GM23338 (cell line): ENCODE measurements around the gene ABCG8.

Source experiments
- CREB1 ChIP-seq: fragments of 250-450 bp; sonication (Bioruptor Pico); IDR thresholded peaks from 2 replicates; pipeline ENCODE4 v1.5.0; 2020; ENCODE audit warnings: low read depth, mild to moderate bottlenecking, moderate library complexity
- CTCF ChIP-seq, 2 experiments: fragments of 200-600 bp in 1 of 2; sonication (generic) in 1 of 2; conservative IDR thresholded peaks; 2 replicates each; pipeline versions ENCODE4 v1.5.1 to v1.6.1; 2016 to 2017; ENCODE audit warnings: antibody characterized with exemption in 2 of 2, low read depth in 2 of 2, mild to moderate bottlenecking in 2 of 2, moderate library complexity in 1 of 2
- ETS1 ChIP-seq: IDR thresholded peaks from 2 replicates; pipeline ENCODE4 v1.6.1; 2016; ENCODE audit warnings: antibody characterized with exemption
- EZH2 ChIP-seq: fragments of 200-600 bp; sonication (generic); IDR thresholded peaks from one replicate; pipeline ENCODE4 v1.8.0; 2017; ENCODE audit warnings: antibody characterized with exemption, mild to moderate bottlenecking, low read depth; ENCODE audit not compliant: unreplicated experiment
- EZH2phosphoT487 ChIP-seq: fragments of 200-600 bp; sonication (generic); IDR thresholded peaks from one replicate; pipeline ENCODE4 v1.8.1; 2018; ENCODE audit warnings: antibody characterized with exemption; ENCODE audit not compliant: unreplicated experiment
- JUNB ChIP-seq: IDR thresholded peaks from one replicate; pipeline ENCODE4 v1.6.1; 2016; ENCODE audit warnings: antibody characterized with exemption; ENCODE audit not compliant: unreplicated experiment
- NANOG ChIP-seq: IDR thresholded peaks from 2 replicates; pipeline ENCODE4 v1.6.1; 2016; ENCODE audit warnings: antibody characterized with exemption, borderline replicate concordance
- POLR2AphosphoS5 ChIP-seq: IDR thresholded peaks from 2 replicates; pipeline ENCODE4 v1.6.1; 2016; ENCODE audit warnings: antibody characterized with exemption, low read depth
- REST ChIP-seq: IDR thresholded peaks from one replicate; pipeline ENCODE4 v1.6.1; 2018; ENCODE audit warnings: antibody characterized with exemption; ENCODE audit not compliant: unreplicated experiment
- ZNF114 ChIP-seq: fragments of 250-450 bp; sonication (Bioruptor Pico); IDR thresholded peaks from 2 replicates; pipeline ENCODE4 v1.5.0; 2020; ENCODE audit warnings: mild to moderate bottlenecking, moderate library complexity
- ZNF331 ChIP-seq: fragments of 250-450 bp; sonication (Bioruptor Pico); IDR thresholded peaks from 2 replicates; pipeline ENCODE4 v1.5.0; 2020; ENCODE audit warnings: low read depth, mild to moderate bottlenecking, moderate library complexity

GRCh38 chr2:43839776-43840564, 1.2 kb downstream of the ABCG8 start:
- TF ChIP-seq POLR2AphosphoS5 (no peak), CTCF (conservative IDR thresholded peaks at IDR 0.05; ENCODE audit: low read depth in 2 of 2) (no peak), EZH2phosphoT487 (no peak), JUNB (no peak), CREB1 (no peak), ETS1 (no peak), EZH2 (no peak), NANOG (no peak), REST (no peak), ZNF114 (CRISPR knock-in tag) (no peak), ZNF331 (CRISPR knock-in tag) (no peak)
